Stimulated activated CD4-positive, alpha-beta T cell treated with anti-CD3 and anti-CD28 coated beads, Interleukin-1b, Interleukin-23, amount 100 ng/mL, for 48 hours (primary cell): Measurements from ENCODE around the gene CSMD2.

Experiments
- DNase-seq: peaks from one replicate; pipeline ENCODE4 v3.0.0-alpha.2; 2020

CSMD2 gene

GRCh38 chr1:33706634-33707255, 458.3 kb downstream of the CSMD2 start:
- no peak for DNase-seq

DNA sequence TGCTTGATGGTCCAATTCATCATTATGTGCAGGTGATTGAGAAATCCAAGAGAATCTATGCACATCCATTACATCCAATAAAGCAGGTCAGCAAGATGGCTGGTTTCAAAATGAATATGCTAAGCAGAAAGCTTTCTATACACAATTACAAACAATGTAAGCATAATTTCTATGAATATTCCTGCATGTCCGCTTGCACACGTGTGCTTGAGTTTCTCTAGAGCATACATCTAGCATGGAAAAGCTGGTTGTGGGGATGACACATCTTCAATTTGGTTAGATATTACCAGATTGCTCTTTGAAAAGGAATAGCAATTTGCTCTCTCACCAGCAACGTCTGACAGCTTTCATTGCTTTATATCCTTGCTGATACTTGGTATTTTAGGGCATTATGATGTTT, 461.6 kb downstream of the CSMD2 start:
- DNase-seq: no peak

DNA sequence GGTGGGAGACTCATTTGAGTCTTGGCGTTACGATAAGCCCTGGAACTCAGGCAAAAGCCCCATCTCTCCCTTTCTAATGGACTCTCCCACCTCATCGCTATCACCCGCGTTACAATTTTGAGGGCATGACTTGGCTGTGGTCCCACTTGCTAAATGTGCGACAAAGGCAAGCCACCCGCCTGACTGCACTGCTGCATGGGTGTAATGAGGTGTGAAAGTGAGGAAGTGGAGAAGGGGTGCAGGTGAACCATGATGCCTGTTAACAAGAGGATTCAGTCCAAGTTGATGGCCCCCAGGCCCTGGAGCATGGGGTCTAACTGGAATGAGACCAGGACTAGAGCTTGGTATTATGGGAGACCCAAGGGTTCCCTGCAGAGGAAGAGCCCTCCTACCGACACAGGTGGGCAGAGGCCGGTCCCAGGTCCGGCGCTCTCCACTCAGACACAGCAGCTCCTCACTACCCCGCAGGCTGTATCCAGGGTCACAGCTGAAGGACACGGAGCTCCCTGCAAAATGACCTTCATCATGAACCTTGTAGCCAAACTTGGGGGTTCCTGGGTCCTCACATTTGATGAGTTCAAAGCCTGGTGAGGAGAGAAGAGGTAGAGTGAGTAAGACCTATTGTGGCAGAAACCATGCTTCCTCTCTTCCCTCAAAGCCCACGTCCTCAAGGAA, 466.5 kb downstream of the CSMD2 start:
- DNase-seq: no peak

DNA sequence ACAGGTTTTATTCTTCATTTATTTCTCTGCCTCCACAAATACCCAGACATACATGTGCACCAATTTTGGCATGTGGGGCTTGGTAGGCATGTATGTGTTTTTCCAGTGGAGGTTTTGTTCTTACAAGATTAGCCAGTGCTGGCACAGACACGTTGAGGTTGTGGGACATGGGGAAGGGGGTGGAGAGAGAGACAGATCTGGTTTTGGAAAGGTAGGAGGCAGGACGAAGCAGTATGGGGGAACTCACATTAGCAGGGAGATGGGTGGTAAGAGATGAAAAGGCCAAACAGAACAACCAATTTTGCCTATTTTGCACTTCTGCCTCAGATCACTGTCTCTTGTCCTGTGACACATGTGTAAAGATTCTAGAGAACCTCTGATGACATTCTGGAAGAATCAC, 467.2 kb downstream of the CSMD2 start:
- no peak for DNase-seq

DNA sequence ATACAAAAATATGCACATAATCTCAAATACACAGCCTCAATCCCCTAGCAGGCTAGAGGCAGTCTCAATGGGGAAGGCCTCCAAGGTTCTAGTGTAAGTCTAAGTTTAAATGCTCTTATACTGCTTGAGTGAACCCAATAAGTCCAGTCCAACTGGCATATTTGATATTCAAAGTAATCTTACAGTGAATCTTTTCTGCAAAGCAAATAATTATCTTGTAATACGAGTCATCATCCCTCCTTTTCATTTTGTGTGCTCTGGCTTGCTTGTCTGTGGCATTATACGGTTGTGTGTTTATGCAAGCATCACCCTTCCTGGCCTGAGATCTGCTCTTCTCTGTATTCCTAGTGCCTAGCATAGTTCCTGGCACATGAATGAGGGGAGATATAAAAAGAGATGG, 468.1 kb downstream of the CSMD2 start:
- DNase-seq: no peak

DNA sequence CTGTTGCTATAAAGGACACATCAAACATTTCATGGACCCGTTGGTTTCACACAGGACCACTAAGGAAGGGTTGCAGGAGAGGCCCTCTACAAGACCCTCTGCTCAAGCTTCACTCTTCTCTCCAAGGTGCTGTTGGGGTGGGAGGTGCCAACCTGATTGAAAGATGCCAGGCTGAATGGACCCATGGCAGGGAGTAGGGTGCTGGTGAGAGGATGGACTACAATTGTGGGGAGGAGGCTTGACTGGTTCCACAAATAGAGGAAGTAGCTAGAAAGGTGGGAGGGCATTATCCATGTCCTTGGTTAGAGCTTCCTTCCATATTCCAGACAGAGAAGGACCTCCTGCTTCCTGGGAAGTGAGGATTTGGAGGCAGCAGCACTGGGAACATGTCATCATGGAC, 468.7 kb downstream of the CSMD2 start:
- DNase-seq: no peak

DNA sequence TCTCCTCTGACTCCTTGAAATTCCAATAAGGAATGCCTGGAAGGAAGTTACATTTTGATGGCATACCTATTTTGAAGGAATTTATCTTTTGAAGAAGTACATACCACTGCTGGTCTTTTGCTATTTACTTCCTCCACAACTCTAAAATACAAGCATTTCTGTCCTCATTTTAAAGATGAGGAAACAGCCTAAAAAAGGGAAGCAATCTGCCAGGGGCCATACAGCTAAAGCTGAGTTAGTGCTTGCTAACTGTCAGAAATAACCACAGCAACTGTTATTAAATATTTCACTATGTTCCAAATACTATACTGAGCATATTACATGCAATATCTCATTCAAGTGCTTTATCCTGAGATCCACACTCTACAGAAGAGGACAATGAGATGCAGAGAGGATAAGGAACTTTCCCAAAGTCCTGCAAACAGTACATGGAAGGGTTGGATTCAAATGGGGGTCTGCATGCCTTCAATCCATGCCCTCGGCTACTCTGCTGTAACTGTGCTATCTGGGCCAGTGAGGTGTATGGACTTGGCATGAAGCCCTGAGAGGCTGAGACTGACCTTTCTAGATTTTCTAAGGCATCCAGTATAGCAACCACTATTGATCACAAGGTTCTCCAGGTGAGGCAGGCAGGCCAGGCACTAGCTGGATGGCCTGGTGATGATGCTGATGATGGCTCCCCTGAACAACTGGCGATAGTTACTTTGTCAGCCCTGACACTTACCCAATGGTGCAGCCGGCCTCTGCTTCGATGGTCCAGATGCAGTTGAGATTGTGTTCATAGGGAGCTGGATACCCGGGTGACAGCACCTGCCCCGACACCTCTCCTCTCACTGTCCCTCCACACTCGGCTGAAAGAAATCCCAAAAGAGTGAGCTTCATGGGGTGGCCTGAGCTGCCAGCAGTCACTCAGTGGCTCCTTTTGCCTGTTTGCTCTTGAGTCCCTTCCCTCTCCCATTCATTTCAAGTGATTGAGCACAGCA, 472.5 kb downstream of the CSMD2 start:
- no peak for DNase-seq

GRCh38 chr1:33687000-33687399, 478.0 kb downstream of the CSMD2 start:
- DNase-seq: no peak

- DNase-seq: no peak
Measured at GRCh38 chr1:33686551-33686950, 478.5 kb downstream of the CSMD2 start.

- DNase-seq: no peak
Measured at GRCh38 chr1:33685256-33685655, 479.8 kb downstream of the CSMD2 start.

DNA sequence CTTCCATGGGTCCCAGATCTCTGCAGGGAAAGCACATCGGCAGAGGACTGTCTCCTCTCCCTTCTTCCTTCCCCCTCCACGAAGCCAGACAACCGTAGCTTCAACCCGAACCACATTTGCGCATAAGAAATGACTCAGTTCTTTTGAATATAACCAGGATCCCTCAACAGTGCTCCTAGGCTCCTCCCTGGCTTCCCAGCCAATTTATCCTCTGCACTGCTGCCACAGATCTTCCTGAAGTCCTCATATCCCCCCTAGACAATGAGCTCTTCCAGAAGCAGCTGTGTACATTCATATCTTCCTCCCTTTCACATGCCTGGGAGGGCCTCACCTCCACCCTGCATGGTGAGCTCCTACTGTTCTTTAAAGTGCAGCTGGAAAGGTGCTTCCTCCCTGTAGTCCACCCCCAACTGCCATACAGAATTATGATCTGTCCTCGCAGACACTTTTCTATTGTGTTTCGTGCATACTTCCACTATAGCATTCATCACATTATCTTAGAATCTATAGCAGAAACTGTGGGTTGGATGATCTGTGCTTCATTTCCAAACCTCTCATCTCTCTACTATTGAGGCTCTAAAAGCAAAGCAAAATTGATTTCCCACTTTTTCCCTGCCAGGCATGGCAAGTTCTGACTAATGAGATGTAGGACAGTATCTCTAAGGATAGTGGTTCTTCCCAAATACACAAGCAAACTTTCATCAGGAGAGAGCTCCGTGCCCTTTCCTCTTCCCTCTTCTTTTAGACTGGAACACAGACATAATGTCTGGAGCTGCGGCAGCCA, 480.4 kb downstream of the CSMD2 start:
- DNase-seq: no peak

- no peak for DNase-seq
Measured at GRCh38 chr1:33683913-33684312, 481.1 kb downstream of the CSMD2 start.

- DNase-seq: no peak
Measured at GRCh38 chr1:33682371-33682770, 482.7 kb downstream of the CSMD2 start.

- no peak for DNase-seq
Measured at GRCh38 chr1:33680281-33680840, 484.7 kb downstream of the CSMD2 start.

GRCh38 chr1:33670567-33670966, 494.5 kb downstream of the CSMD2 start:
- no peak for DNase-seq

DNA sequence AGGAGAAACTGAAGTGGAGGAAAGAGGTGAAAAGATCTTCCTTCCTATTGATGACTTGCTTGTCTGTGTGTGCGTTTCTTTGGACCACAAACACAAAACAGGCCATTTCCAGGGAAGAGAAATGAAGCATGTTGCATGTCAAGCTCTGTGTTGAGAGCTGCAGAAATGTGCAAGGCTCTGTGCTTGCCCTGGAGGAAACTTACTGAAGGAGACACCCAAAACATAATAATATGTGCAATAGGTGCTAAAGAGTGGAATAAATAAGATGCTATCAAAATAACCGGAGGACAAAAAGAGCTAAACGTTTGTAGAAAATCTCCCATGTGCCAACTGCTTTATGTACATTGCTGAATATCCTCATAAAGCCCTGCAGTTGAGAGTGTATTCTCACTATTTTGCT, 496.3 kb downstream of the CSMD2 start:
- DNase-seq: no peak

DNA sequence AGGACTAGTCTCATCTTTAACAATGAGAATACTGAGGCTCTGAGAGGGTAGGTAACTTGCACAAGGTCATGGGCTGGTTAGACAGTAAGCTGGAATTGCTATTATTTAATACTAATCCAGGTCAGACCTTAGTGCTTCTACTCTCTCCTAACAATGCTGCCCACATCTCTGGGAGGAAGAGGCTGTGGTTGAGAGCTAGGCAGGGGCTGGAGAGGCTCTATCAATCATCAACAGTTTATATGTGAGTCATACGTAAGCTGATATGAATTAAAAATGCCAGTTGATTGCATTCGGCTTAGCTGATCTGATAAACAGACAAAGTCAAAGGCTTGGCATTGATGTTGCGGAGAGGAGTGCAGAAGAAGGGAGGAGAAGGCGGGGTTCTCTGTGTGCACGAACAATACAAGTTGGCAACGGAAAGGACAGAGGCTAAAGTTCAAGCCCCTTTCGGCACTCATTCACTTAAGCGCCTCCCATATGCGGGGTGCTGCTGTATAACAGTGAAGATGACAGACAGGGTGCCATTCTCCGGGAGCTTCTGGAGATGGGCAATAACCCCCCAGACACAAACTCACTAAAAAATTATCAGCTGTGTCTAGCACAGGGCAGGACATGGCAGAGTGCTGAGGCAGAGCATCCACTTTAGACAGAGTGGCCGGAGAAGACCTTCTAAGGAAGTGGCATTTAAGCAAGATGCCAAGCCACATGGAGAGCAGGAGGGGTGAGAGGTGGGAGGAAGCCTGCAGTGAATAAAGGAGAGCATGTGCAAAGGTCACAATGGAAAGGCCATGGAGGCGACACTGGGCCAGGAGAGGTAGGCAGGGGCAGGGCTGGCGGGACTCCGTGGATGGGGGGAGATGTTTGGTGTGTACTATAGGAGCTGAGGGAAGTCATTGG, 497.4 kb downstream of the CSMD2 start:
- no peak for DNase-seq

- no peak for DNase-seq
Measured at GRCh38 chr1:33666616-33667015, 498.4 kb downstream of the CSMD2 start.

- DNase-seq: no peak
Measured at GRCh38 chr1:33661811-33662454, 503.1 kb downstream of the CSMD2 start.

DNA sequence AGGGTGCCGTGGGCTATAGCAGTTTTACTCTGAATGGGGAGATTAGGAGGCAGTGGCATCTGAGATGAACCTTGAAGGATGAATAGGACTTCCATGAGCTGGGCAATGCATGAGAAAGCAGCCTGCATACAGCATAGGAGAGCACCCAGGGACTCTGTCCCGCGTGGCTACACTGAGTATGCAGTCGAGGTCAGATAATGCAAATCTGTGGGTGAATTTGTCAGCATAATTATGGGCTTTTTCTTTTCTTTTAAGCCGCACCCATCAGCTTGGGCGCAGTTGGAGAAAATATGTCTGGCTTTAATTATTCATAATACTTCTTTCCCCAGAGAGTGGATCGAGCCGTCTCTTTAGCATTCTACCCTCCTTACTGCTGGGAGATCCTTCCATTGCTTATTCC, 504.1 kb downstream of the CSMD2 start:
- no peak for DNase-seq

DNA sequence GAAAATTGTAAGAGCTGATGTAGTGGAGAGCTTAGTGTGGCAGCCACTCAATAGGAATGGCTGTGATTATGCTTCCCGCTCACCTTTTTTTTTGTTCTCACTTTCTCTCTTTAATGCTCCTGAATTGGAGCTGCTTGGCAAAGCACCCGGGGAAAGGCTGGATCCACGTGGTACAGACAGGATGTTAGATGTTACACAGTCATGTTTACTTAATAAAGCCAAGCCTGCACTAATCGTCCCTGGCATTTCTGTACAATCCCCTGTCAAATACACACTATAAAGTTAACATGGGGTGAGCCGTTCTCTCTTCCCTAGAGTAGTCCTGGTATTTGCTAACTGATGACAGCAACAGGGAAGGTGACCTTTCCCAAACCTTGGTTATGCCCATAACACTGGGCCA, 504.8 kb downstream of the CSMD2 start:
- DNase-seq: no peak
